T-helper 17 cell (primary cell): ENCODE data around the gene ZNF121. TPM values are rescaled to one million over a fixed set of nuclear protein-coding genes. Genes with fewer than 3 reads are reported as not detected.

Experiments
- ATAC-seq: fragments of 150-1000 bp; cut with Tn5 transposase; 2 replicates; pipeline ENCODE4 v1.10.0; 2021; ENCODE audit warnings: mild to moderate bottlenecking, moderate library complexity
- DNase-seq, 3 donors: peaks; one replicate each; pipeline versions ENCODE4 v3.0.0 to v3.0.0-alpha.2; 2020 to 2021
- H3K9me3 ChIP-seq: one replicate; pipeline ENCODE4 v1.7.0; 2013; ENCODE audit warnings: low read length, mild to moderate bottlenecking; ENCODE audit not compliant: control insufficient read depth, poor library complexity, severe bottlenecking
- H3K27ac Mint-ChIP-seq: one replicate; pipeline ENCODE4 v1.8.0; 2022; ENCODE audit warnings: mild to moderate bottlenecking, moderate library complexity, mixed read lengths
- H3K27me3 Mint-ChIP-seq: one replicate; pipeline ENCODE4 v1.8.0; 2022; ENCODE audit warnings: mixed read lengths
- H3K36me3 Mint-ChIP-seq: one replicate; pipeline ENCODE4 v1.8.0; 2022; ENCODE audit warnings: low read depth, mixed read lengths
- H3K4me1 Mint-ChIP-seq: one replicate; pipeline ENCODE4 v1.8.0; 2022; ENCODE audit warnings: mild to moderate bottlenecking, mixed read lengths
- H3K4me3 Mint-ChIP-seq: one replicate; pipeline ENCODE4 v1.8.0; 2022; ENCODE audit warnings: mild to moderate bottlenecking, moderate library complexity, mixed read lengths
- total RNA-seq, 4 donors: library from RNA in 2 of 4; stranded (reverse) in 2 of 4; gene quantifications; one replicate each; pipeline ENCODE4 v1.2.3 and lab custom pipeline; 2022 to 2026

ZNF121 gene
- total RNA-seq, 2 donors from 2014 or later: 32.9 to 36.6 TPM

DNA sequence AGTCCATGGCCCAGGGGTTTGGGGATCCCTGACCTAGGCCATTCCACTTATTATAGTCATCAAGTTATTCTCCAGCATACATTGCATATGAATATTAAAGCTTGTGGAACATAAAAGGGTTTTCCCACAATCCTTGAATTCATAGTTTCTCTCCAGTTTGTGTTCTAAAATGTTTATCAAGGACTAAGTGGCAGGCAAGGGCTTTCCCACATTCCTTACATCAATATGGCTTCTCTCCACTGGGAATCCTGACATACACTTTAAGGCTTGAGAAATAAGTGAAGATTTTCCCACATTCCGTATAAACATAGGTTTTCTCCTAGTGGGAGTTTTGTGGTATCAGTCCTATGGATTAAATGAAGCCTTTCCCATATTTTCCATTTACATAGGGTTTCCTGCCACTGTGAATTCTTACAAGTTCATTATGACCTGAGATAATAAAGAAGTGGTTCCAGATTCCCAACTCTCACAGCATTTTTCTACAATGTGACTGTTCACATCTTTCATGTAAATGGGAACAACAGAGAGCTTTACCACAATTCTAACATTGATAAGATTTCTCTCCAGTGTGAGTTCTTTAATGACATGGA is 60.3 kb downstream of the ZNF121 start:
- no peak for ATAC-seq
- peaks cover 45% of the 10 kb centered on the region for H3K9me3 ChIP-seq
- no peaks in the 10 kb centered on the region for H3K27me3 Mint-ChIP-seq
- H3K27ac Mint-ChIP-seq: no peak overlapping the region
- no peak overlapping the region for H3K4me3 Mint-ChIP-seq
- no peaks in the 10 kb centered on the region for H3K4me1 Mint-ChIP-seq
- H3K36me3 Mint-ChIP-seq: peaks cover 5% of the 10 kb centered on the region
- DNase-seq: no peak

Other genes with a start within 250 kb of the ZNF121 start
- gene ZNF177, start 221.5 kb downstream of the ZNF121 start, total RNA-seq: 1 to 10 TPM in 1 of 2 donors, under 1 TPM in 1; 0.31 to 1.1 TPM
- gene ZNF266, start 148.9 kb downstream of the ZNF121 start, total RNA-seq: 10 to 100 TPM; 39.8 to 51.6 TPM
- gene ZNF560, start 85.9 kb downstream of the ZNF121 start, total RNA-seq: not detected
- gene ZNF426, start 45.9 kb downstream of the ZNF121 start, total RNA-seq: 10 to 100 TPM in 1 of 2 donors, 1 to 10 TPM in 1; 9.6 to 10.2 TPM
- 10 to 100 TPM; 28.1 to 35.8 TPM for gene ZNF561, start 36.7 kb upstream of the ZNF121 start, total RNA-seq
- gene ZNF562, start 90.6 kb upstream of the ZNF121 start, total RNA-seq: 10 to 100 TPM; 10.7 to 13.8 TPM
- 10 to 100 TPM in 1 of 2 donors, 1 to 10 TPM in 1; 3.9 to 12.0 TPM for gene ZNF846, start 184.2 kb upstream of the ZNF121 start, total RNA-seq
- gene FBXL12, start 234.6 kb upstream of the ZNF121 start, total RNA-seq: 10 to 100 TPM; 33.5 to 34.4 TPM
- 100 to 1,000 TPM; 202 to 207 TPM for gene UBL5, start 243.4 kb upstream of the ZNF121 start, total RNA-seq